HG03108 (cell line): ENCODE measurements around the gene RGS16.

Experiments used
- ATAC-seq: cut with Tn5 transposase; IDR thresholded peaks from one replicate; pipeline ENCODE4 v1.9.1; 2021; ENCODE audit warnings: moderate library complexity; ENCODE audit not compliant: unreplicated experiment

Gene RGS16

DNA sequence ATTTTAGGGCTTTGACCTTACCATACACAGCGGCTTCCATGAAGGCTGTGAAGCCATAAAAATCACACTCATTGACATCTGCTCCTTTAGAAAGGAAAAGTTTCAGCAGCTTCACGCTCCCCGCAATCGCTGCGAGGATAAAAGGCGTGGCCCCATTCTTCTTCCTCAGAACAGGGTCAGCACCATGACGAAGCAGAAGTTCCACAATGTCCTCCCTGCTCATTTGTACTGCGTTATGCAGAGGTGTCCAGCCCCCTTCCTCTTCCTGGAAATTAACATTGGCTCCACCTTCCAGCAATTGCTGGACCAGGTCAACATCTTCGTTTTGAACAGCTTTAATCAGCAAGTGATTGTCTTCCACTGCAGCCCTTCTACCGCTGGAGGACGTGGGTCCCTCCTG lies 17.8 kb downstream of the RGS16 start:
- no peak for ATAC-seq

DNA sequence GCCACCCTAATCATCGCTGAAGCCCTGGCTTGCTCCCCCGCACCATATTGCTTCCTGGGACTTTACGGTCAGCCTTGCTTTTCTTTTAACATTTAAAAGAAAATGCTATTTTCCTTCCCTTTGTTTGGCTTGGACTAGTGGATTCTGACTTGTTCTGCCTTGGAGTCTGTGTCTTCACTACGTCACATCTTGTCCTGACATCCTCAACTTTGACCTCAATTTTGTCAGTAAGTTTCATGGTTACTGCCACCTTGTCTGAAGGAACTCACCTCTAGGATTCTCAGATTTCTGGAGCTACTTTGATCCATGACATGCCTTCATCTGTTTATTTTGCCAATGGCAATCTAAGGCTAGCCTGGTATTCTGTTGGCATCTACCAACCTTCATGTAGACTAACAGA lies 19.4 kb downstream of the RGS16 start:
- no peak for ATAC-seq

DNA sequence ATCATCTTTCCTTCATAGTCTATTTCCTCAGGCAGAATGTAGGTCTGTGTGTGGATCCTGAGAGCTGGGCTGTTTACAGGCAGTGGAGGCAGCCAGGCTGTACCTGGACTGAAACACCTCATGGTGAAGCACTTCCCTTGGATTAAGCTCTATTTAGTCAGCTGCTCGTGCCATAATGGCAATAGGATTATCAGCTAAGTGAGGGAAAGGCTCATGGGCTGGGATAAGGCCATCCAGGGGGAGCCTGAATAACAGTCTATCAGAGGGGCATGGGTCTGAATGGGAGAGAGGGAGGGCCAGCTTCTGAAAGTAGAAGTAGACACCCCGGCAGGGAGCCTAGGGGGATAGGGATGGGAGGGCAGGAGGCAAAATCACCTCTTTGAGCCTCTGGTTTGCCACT lies 23.5 kb downstream of the RGS16 start:
- ATAC-seq: no peak

DNA sequence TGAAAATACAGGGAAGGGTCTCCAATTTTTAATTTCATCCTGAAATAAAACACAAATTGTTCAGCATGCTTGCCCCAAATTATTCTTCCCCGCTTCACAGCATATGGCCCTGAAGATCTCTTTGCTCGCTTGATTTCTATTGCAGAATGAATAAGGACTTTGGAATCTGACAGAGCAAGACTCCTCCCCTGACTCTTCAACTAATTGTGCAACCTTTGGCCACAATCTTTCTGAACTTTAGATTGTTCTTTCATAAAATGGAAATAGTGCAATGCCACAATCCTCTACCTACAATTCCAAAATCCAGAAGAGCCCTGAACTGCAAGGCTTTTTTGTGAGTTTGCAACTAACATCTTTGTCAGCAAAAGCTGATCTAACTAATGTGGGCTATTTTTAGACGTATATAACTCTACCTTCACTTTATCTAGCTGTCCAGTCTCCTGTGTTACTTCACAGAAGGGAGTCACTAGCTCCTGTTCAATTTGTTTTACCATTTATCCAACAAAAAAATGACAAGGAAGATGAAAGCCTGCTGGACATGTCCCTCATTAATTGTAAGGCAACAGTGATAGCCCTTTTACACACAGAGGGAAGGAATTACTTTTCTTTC lies 28.5 kb downstream of the RGS16 start:
- ATAC-seq: no peak

DNA sequence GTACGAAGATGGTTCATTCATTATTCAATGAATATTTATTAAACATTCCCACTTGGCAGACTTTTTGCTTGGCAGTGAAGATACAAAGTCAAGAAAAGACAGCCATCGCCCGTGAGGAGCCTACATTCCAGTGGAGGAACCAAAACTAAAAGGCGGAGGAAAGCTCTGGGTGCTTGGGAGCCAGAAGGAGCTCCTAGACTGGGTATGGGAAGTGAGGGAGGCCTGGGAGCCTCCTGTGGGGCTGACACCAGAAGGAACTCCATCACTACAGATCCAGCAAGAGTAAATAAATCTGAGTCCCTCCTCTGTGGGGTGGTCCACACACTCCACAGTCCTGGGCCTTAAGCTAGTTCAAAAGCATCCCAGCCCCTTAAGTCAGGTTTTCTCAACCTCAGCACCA lies 30.0 kb downstream of the RGS16 start:
- no peak for ATAC-seq

DNA sequence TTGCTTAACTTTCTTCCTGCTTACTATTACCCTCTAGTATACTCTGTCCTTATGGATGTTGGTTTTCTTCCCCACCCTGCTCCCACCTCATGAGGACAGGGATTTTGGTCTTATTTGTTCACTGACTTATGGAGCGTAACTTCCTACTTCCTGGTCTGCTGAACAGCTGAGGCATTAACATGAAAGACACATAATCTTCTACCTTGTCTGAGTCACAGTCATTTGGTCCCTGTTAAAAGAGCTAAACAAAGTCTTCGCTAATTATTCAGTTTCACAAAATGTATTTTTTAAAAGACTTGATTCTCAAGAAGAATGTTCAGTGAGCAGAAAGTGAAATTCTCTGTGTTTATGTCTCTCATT lies 33.6 kb downstream of the RGS16 start:
- ATAC-seq: no peak

DNA sequence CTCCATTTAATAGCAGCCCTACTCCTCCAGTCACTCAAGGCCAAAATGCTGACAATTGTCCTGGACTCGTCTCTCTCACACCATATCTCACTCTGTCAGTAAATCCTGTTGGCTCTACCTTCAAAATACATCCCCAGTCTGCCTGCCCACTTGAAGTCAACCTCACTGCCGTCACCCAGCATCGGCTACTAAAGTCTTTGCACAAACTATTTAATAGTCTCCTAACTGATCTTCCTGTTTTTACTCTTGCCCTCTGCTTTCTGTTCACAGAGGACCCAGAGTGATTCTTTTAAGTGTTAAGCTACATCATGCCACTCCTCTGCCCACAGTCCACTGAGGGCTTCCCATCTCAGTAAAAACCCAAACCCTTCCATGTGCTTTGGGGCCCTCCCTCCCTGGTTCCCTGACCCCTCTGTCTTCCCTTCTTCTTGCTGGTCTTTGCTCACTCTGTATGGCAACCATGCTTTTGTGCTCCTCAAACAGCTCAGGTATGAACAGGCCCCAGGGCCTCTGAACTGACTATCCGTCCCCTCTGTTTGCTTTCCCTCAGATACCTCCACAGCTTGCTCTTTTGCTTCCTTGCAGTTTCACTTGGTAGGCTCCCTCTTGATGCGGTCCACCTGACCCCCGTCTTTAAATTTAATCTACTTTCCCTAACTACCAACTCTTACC lies 34.1 kb downstream of the RGS16 start:
- no peak for ATAC-seq

DNA sequence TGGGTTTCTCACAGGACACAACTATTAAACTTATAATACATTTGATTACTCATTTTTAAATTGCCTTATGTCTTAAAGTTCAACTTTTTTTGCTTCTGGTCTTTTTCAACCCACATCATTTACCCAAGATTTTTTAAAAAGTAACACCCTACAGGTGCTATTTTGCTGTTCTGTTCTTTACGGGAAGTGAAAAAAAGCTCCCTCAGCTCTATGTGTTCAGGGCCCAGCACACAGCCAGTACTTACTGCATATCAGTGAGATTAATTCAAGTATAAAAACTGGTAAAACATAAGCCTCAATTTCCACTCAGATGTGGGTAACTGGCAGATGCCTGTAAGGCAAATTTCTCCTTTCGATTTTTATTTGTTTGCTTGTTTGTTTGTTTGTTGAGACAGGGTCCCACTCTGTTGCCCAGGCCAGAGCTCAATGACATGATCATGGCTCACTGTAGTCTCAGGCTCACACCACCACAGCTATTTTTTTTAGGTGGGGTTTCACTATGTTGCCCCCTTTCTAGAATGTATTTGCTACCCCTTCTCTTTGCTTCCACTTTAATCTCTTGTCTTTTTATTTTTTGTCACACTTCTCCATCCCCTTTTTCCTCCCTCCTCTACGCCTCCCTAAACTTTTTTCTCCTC lies 35.4 kb downstream of the RGS16 start:
- ATAC-seq: no peak

DNA sequence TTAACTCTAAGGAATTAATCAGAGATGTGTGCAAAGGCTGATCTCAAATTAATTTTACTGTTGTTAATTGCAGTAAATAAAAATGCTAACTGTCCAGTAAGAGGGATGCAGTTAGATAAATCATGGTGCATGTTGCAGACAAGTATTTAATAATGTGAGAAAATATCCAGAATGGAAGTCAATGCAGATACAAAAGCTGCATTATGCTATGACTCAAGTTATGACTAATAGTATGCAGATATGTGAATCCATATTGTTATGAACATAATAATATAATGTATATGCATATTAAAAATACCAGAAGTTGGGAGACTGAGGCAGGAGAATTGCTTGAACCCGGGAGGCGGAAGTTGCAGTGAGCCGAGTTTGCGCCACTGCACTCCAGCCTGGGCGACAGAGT lies 36.6 kb downstream of the RGS16 start:
- ATAC-seq: no peak

DNA sequence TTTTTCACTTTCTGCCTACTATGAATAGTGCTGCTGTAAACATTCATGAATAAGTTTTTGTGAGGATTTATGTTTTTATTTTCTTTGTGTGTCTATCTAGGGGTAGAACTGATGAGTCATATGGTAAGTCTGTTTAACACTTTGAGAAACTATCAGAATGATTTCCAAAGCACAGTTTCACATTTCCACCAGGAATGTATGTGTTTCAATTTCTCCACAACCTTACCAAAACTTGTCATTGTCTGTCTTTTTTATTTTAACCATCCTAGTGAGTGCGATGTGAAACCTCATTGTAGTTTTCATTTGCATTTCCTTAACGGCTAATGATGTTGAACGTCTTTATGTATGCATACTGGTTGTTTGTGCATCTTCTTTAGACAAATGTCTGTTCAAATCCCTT lies 38.7 kb downstream of the RGS16 start:
- no peak for ATAC-seq

DNA sequence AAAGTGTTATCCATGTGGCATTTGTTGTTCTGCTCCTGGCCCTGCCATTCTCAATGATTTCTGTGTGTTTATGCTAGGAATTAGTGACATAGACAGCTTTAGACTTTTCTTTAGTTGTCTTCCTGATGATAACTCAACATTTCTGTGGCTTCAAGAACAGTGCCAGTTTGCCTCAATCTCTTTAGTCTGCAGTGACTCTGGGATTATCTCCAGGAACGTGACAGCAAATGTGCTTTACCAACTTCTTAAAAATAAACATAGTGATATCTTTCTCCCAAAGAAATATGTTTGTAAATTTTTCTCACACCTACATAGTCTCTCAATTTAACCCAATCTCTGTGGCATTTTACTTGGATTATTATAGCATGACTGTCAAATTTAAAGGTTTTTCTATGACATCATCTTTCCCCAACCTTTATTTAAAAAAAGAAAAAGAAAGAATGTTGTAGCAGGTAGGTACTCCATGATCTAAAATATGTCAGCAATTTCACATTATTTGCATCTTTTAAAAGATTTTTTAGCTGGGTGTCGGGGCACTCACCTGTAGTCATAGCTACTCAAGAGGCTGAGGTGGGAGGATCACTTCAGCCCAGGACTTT lies 39.7 kb downstream of the RGS16 start:
- ATAC-seq: no peak

DNA sequence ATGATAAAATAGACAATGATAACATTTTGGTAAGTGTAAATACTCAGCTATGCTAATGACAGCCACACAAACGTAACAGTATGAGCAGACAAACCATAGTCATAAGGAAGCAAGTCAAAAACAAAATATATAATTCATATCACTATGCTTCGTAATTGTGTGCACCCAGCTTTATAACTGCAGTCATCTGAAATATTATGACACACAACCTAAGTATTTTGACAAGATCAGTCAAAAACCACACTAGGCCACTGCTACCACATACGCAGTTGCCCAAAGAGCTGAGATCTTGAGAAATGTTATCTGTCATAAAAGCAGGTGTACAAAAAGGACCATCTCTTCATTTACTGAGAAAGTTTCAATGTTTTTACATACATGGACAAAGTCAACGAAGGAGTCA lies 41.1 kb downstream of the RGS16 start:
- ATAC-seq: no peak

DNA sequence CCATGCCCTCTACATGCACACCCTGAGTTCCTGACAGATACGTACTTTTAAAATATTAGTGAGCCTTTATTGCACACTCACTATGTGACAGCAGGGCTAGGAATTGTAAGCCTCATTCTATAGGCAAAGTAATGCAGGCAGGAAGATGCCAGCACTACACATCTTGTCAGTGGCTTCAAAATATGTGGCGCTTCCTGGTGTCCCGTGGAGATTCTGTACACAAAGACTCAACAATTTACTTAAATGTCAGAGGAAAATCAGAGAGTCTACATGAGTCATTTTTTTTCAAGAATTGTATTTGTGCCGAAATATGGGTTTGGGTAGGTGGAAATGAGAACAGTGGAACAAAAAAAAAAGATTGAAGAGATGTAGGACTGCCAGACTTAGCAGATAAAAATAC lies 42.7 kb downstream of the RGS16 start:
- no peak for ATAC-seq

DNA sequence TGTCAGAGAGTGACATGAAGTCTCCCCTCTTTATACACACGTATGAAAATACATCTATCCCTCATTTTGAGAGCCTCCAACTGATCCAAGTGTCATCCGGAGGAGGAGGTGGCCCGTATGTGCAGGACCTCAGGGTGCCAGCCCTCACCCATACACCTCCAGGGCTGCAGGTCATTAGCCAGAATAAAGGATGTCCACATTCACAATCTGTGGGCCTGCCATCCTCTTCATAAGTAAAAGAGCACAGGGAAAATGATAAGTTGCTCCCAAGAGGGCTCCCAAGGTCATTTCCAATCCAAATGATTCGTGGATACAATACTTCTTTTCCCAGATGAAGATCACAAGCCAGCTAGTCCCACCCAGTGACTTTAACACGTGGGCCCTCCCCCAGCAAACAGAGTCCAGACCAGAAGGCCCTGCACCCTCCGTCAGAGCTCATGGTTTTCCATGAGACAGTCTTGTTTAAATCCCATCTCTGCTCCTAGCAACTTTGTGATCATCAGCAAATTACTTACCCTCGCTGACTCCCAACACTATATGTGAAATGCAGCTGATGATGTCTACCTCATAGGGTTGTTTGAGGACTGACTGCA lies 43.7 kb downstream of the RGS16 start:
- no peak for ATAC-seq

DNA sequence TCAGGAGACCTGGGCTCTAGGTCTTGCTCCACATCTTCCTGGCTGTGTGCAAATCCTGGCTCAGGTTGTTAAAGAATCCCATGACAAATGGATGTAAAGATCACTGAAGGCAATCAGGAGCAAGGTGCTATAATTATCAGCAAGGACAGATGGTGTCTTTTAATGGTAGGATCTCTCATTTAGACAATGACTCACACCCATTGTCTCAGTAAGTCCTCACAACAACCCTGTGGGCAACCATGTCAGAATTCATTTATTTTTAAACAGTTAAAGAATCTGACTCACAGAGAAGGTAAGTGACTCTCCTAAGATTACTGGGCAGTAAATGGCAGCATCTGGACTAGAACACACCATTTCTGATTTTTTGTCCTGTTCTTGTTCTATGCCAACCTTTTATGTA lies 47.9 kb downstream of the RGS16 start:
- no peak for ATAC-seq

DNA sequence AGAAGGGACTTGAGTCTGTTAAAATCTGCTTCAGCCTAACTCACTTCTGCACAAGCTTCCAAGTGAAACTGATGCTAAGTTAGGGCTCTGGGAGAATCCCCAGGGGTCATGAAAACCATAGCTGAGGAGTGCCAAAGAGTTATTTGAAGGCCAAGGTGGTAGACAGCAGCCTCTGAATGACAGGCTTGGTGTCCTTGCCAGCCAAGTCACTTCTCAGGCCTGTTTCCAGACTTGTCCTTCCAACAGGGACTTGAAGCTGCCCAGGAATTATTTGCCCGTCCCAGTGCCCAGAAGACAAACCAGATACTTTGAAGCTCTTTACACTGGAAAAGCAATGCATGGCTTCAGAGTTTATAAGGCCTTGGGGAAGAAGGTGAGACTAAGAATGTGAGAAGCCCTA lies 48.7 kb downstream of the RGS16 start:
- no peak for ATAC-seq

DNA sequence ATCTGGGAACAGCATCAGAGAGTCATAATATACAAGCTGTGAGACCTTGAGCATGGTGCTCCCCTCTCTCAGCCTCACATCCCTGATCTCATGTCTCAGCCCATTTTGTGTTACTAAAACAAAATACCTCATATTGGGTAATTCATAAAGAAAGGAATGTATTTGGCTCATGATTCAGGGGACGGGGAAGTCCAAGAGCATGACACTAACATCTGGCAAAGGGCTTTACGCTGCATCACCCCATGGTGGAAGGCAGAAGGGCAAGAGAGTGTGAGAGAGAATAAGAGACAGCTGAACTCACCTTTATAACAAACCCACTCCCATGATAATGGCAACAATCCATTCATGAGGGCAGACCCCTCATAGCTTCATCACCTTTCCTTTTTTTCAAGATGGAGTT lies 51.7 kb downstream of the RGS16 start:
- ATAC-seq: no peak

DNA sequence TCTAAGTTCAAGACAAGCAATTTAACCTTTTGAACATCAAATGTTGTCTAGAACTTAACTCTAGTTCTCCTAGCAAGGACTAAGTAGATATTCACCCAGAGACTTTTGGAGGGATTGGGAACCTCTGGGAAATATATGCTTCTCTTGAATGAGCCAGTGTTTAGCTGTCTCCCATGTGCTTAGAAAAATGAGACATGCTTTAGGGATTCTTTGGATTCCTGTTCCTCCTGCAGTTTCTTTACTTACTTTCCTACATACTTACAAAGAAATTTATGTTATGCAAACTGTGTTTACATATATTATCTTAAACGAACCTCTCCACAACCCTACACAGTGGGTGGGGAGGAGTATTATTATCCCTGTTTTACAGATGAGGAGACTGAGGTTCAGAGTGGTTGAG lies 54.4 kb downstream of the RGS16 start:
- ATAC-seq: no peak

DNA sequence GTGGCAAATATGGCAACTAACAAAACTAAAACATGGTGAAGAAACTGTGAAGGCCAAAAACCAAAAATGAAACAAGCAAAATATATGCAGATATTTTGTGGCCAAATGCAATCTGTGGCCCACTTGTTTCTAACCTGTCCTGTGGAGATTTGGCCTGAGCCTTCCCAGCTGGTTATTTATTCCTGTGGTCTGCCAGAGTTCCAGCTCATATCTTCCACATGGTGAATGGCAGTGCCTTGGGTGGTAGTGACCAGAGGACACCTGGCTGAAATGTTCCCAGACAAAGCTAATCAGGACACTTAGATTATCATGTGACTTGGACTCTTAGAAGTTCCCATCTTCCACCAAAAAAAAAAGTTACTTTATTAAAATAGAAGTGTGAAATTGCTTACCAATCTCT lies 54.8 kb downstream of the RGS16 start:
- ATAC-seq: no peak
